HG03108 (cell line): ENCODE results near the gene HOXC12.

Experiments
- ATAC-seq: cut with Tn5 transposase; IDR thresholded peaks from one replicate; pipeline ENCODE4 v1.9.1; 2021; ENCODE audit warnings: moderate library complexity; ENCODE audit not compliant: unreplicated experiment

Gene HOXC12

GRCh38 chr12:53971129-53971528, 16.4 kb downstream of the HOXC12 start:
- no peak for ATAC-seq

GRCh38 chr12:53971686-53972085, 17.0 kb downstream of the HOXC12 start:
- no peak for ATAC-seq

- no peak for ATAC-seq
Observed at GRCh38 chr12:53972152-53972702, 17.5 kb downstream of the HOXC12 start.

- no peak for ATAC-seq
Observed at GRCh38 chr12:53972722-53973235, 18.1 kb downstream of the HOXC12 start, which contains the start of gene HOXC11. TSS of gene HOXC11 (plus strand) at chr12:53973126. CDS start at chr12:53973242, 116 bp downstream.

- ATAC-seq: no peak
Observed at GRCh38 chr12:53973236-53974042, 18.7 kb downstream of the HOXC12 start.

GRCh38 chr12:53974084-53975063, 19.7 kb downstream of the HOXC12 start, which contains the start of gene HOTAIR:
TSS of gene HOTAIR (minus strand) at chr12:53974954.
- no peak for ATAC-seq

- no peak for ATAC-seq
Observed at GRCh38 chr12:53975064-53975471, 20.4 kb downstream of the HOXC12 start.

GRCh38 chr12:53975479-53976152, 20.9 kb downstream of the HOXC12 start:
- ATAC-seq: no peak

GRCh38 chr12:53976172-53976822, 21.6 kb downstream of the HOXC12 start:
- no peak for ATAC-seq

- no peak for ATAC-seq
Observed at GRCh38 chr12:53976823-53977595, 22.3 kb downstream of the HOXC12 start.

- no peak for ATAC-seq
Observed at GRCh38 chr12:53977596-53978445, 23.1 kb downstream of the HOXC12 start.

- ATAC-seq: no peak
Observed at GRCh38 chr12:53978477-53979356, 24.0 kb downstream of the HOXC12 start.

GRCh38 chr12:53980104-53980801, 25.6 kb downstream of the HOXC12 start:
- no peak for ATAC-seq

- no peak for ATAC-seq
Observed at GRCh38 chr12:53980802-53981496, 26.2 kb downstream of the HOXC12 start.

- ATAC-seq: no peak
Observed at GRCh38 chr12:53981634-53982565, 27.2 kb downstream of the HOXC12 start.
